Measurements from ENCODE around the gene IDH3B. TPM values are rescaled to one million over a fixed set of nuclear protein-coding genes. Genes with fewer than 3 reads are reported as not detected.

IDH3B gene
- total and polyA plus RNA-seq, 2 of the 13 experiments (the other 11 are each of a cell fraction or from before 2014, with no cell fraction given), result 215 to 254 TPM

DNA sequence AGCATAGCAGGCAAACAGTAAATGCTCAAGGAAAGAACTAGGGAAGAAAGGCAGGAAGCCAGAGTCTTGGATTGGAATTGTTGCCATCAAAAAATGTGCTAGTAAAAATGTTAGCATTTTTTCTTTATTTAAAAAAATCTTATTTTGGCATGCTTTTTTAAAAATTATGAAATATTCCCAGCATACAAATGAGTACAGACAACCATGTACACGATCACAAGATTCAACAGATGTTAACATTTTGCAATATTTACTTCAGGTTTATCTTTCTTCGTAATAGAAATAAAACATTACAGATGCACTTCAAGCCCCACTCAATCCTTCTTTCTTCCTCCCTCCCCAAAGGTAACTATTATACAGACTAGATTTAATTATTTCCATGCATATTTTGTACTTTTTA is 39.0 kb downstream of the IDH3B start:
- Histone ChIP-seq H3K9ac (ENCODE audit: insufficient read depth, low read depth, low read length) (no peak overlapping the region), H3K36me3 (replicated peaks in 1 of 2; ENCODE audit: control insufficient read depth in 1 of 2, insufficient read depth in 2 of 2, low read length in 2 of 2) (no peaks in the 10 kb centered on the region), H3K4me3 (replicated peaks in 1 of 3; ENCODE audit: insufficient read depth in 1 of 3, low read depth in 2 of 3, low read length in 3 of 3) (no peak overlapping the region), H3K27me3 (ENCODE audit: control insufficient read depth in 1 of 2, insufficient read depth in 2 of 2, low read length in 2 of 2) (peaks cover 0 to 17% of the 10 kb centered on the region in 2 experiments), H2AFZ (ENCODE audit: low read length) (no peak overlapping the region), H3K79me2 (ENCODE audit: insufficient read depth, low read length) (no peaks in the 10 kb centered on the region), H4K20me1 (ENCODE audit: insufficient read depth, low read length) (no peaks in the 10 kb centered on the region), H3K4me2 (ENCODE audit: low read depth, low read length) (no peak overlapping the region), H3K9me3 (ENCODE audit: low read length) (no peaks in the 10 kb centered on the region), H3K27ac (ENCODE audit: extremely low read length, insufficient read depth, low read length) (no peak overlapping the region), H3K4me1 (ENCODE audit: insufficient read depth, low read length) (0 out of 2 replicates have a peak, but pooled peaks cover 4% of the 10 kb centered on the region)
- in situ Hi-C loops (cut with HindIII; ENCODE audit: extremely low pct_ligation_motif_present, low pct_unique_long_range_greater_than_20kb), result no loop called here
- TF ChIP-seq SCMH1 (CRISPR knock-in tag; IDR thresholded peaks at IDR 0.05; ENCODE audit: borderline replicate concordance) (no peak), DMAP1 (CRISPR knock-in tag; IDR thresholded peaks at IDR 0.05) (no peak), ZNF430 (CRISPR knock-in tag; IDR thresholded peaks at IDR 0.05) (no peak), ONECUT2 (CRISPR knock-in tag; IDR thresholded peaks at IDR 0.05) (no peak), FIP1L1 (IDR thresholded peaks at IDR 0.05; ENCODE audit: borderline replicate concordance, insufficient read depth, low read depth, low read length) (no peak), ZNF513 (CRISPR knock-in tag; conservative IDR thresholded peaks at IDR 0.05) (no peak), TCF12 (IDR thresholded peaks at IDR 0.05) (no peak), TCF12 (CRISPR knock-in tag; IDR thresholded peaks at IDR 0.05) (no peak)
- ChIA-PET CTCF (ENCODE audit: low intra/inter-chr PET ratio, low total read pairs) (no interaction called here), POLR2A (no interaction called here)
- DNase-seq (ENCODE audit: low spot score) (no peak), FAIRE-seq (no peak), ATAC-seq (no peak)
- no TSS peak for BruUV-seq (replicated peaks)
- intact Hi-C loops (cut with micrococcal nuclease; ENCODE audit: unreplicated experiment), result no loop called here
- WGBS (ENCODE audit: low lambda C conversion rate), result 25% methylated on average over 2 of the region's 2 CpGs

DNA sequence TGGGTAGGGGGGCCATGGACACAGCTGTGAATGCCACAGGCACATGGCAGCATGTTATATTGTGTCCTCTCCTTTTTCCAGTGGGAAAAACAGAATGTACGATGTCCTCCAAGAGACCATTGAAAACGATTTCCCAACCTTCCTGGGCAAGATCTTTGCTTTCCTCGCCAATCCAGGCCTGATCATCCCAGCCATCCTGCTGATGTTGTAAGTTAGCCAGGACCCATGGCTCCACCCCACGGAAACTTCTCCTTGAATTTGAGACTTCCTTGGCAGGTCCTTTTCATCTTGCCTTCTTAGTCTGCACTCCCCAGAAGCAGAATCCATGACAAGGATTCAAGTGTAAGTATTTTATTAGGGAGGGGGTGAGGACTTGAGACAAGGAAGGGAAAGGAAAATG is 39.8 kb downstream of the IDH3B start:
- H3K4me3 ChIP-seq (replicated peaks in 1 of 3; ENCODE audit: insufficient read depth in 1 of 3, low read depth in 2 of 3, low read length in 3 of 3), result no peak overlapping the region
- CTCF ChIA-PET (ENCODE audit: low intra/inter-chr PET ratio, low total read pairs), result no interaction called here
- intact Hi-C loops (cut with micrococcal nuclease; ENCODE audit: unreplicated experiment) (no loop called here), in situ Hi-C loops (cut with HindIII; ENCODE audit: extremely low pct_ligation_motif_present, low pct_unique_long_range_greater_than_20kb) (no loop called here)
- 0 out of 2 replicates have a peak, but pooled peaks cover 4% of the 10 kb centered on the region for H3K4me1 ChIP-seq (ENCODE audit: insufficient read depth, low read length)
- DNase-seq (ENCODE audit: low spot score) (no peak), FAIRE-seq (no peak), ATAC-seq (no peak)
- H4K20me1 ChIP-seq (ENCODE audit: insufficient read depth, low read length), result no peaks in the 10 kb centered on the region
- WGBS (ENCODE audit: low lambda C conversion rate), result 14% methylated on average over 4 of the region's 4 CpGs
- no peak overlapping the region for H3K4me2 ChIP-seq (ENCODE audit: low read depth, low read length)
- peaks cover 0 to 24% of the 10 kb centered on the region in 2 experiments for H3K27me3 ChIP-seq (ENCODE audit: control insufficient read depth in 1 of 2, insufficient read depth in 2 of 2, low read length in 2 of 2)
- no peaks in the 10 kb centered on the region for H3K36me3 ChIP-seq (replicated peaks in 1 of 2; ENCODE audit: control insufficient read depth in 1 of 2, insufficient read depth in 2 of 2, low read length in 2 of 2)
- no peak overlapping the region for H2AFZ ChIP-seq (ENCODE audit: low read length)
- H3K9ac ChIP-seq (ENCODE audit: insufficient read depth, low read depth, low read length), result no peak overlapping the region
- no peaks in the 10 kb centered on the region for H3K9me3 ChIP-seq (ENCODE audit: low read length)
- no TSS peak for BruUV-seq (replicated peaks)
- POLR2A ChIA-PET, result no interaction called here
- no peak overlapping the region for H3K27ac ChIP-seq (ENCODE audit: extremely low read length, insufficient read depth, low read length)
- H3K79me2 ChIP-seq (ENCODE audit: insufficient read depth, low read length), result no peaks in the 10 kb centered on the region
- TF ChIP-seq STAG1 (CRISPR knock-in tag; IDR thresholded peaks at IDR 0.05), result no peak
- TF ChIP-seq ZNF790 (CRISPR knock-in tag; IDR thresholded peaks at IDR 0.05; ENCODE audit: borderline replicate concordance), result no peak
- no peak for TF ChIP-seq ZBTB7A (CRISPR knock-in tag; IDR thresholded peaks at IDR 0.05)
- TF ChIP-seq, protein P1, sequence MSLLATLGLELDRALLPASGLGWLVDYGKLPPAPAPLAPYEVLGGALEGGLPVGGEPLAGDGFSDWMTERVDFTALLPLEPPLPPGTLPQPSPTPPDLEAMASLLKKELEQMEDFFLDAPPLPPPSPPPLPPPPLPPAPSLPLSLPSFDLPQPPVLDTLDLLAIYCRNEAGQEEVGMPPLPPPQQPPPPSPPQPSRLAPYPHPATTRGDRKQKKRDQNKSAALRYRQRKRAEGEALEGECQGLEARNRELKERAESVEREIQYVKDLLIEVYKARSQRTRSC (CRISPR knock-in tag; IDR thresholded peaks at IDR 0.05; ENCODE audit: low read depth), result no peak
- no peak for TF ChIP-seq AGO2 (optimal IDR thresholded peaks at IDR 0.05; ENCODE audit: low read depth, low read length)
- no peak for TF ChIP-seq PHF20 (CRISPR knock-in tag; IDR thresholded peaks at IDR 0.05)
- no peak for TF ChIP-seq RFX1 (IDR thresholded peaks at IDR 0.05)
- no peak for TF ChIP-seq PRPF4 (IDR thresholded peaks at IDR 0.05; ENCODE audit: low read depth, low read length, poor library complexity, severe bottlenecking)

Data from HepG2 (cell line).